Right atrium auricular region (tissue), 2 donors: ENCODE results near the gene ATRAID. TPM values are rescaled to one million over a fixed set of nuclear protein-coding genes. Genes with fewer than 3 reads are reported as not detected.

Source experiments
- DNase-seq: peaks from one replicate; pipeline ENCODE4 v3.0.0-alpha.2; 2019; ENCODE audit warnings: low spot score
- H3K27ac ChIP-seq, 2 donors: fragments of 200-600 bp; sonication (generic); 1 replicate in 1 of 2; 2 replicates in 1 of 2; pipeline ENCODE4 v1.5.1; 2016 to 2019
- H3K27me3 ChIP-seq, 2 donors: fragments of 200-600 bp; sonication (generic); one replicate each; pipeline versions ENCODE4 v1.5.1 to v1.6.0; 2017 to 2019
- H3K36me3 ChIP-seq: fragments of 200-600 bp; sonication (generic); one replicate; pipeline ENCODE4 v1.5.1; 2016
- H3K4me1 ChIP-seq, 2 donors: fragments of 200-600 bp; sonication (generic); one replicate each; pipeline versions ENCODE4 v1.5.1 to v1.6.0; 2017 to 2019
- H3K4me3 ChIP-seq, 2 donors: fragments of 200-600 bp; sonication (generic); 1 replicate in 1 of 2; 2 replicates in 1 of 2; pipeline ENCODE4 v1.5.1; 2017 to 2019; ENCODE audit warnings: mild to moderate bottlenecking in 1 of 2, moderate library complexity in 1 of 2
- H3K9me3 ChIP-seq, 2 donors: fragments of 200-600 bp; sonication (generic); one replicate each; pipeline ENCODE4 v1.5.1; 2019
- CTCF ChIP-seq, 2 donors: fragments of 200-600 bp; sonication (generic); IDR thresholded peaks; one replicate each; pipeline ENCODE4 v1.5.1; 2019; ENCODE audit warnings: antibody characterized with exemption in 2 of 2
- total RNA-seq, 2 donors: library from RNA; depleted of rRNA; stranded (reverse); fragments of >200 nt; gene quantifications; one replicate each; pipeline ENCODE4 v1.1.0, GENCODE V29; 2016

The ATRAID gene
- 100 to 1,000 TPM; 193 TPM for total RNA-seq

GRCh38 chr2:27211943-27212625, at the start of gene ATRAID, which contains the start of gene SLC5A6:
TSS of gene ATRAID (plus strand) at chr2:27212041. CDS start at chr2:27212369, 328 bp downstream.
TSS of gene SLC5A6 (minus strand) at chr2:27212268. CDS start at chr2:27207650, 4,618 bp downstream.
- Histone ChIP-seq H3K36me3 (peaks cover 5% of the 10 kb centered on the region), H3K27me3 (no peaks in the 10 kb centered on the region), H3K4me1 (peaks cover 0 to 23% of the 10 kb centered on the region in 2 donors), H3K27ac (peak within 1 kb of the TSS; percentile 91 to 95), H3K9me3 (no peaks in the 10 kb centered on the region), H3K4me3 (peak within 1 kb of the TSS; percentile 79 to 83)
- peak; percentile 87 for DNase-seq
- no peak for TF ChIP-seq CTCF (IDR thresholded peaks at IDR 0.05)

GRCh38 chr2:27162151-27163121, 49.4 kb upstream of the ATRAID start:
- H3K9me3 ChIP-seq, result no peaks in the 10 kb centered on the region
- no peak overlapping the region for H3K27ac ChIP-seq
- no peak for TF ChIP-seq CTCF (IDR thresholded peaks at IDR 0.05)
- H3K4me3 ChIP-seq, result no peak overlapping the region
- no peak for DNase-seq
- no peaks in the 10 kb centered on the region for H3K27me3 ChIP-seq
- H3K4me1 ChIP-seq, result no peaks in the 10 kb centered on the region
- no peaks in the 10 kb centered on the region for H3K36me3 ChIP-seq

DNA sequence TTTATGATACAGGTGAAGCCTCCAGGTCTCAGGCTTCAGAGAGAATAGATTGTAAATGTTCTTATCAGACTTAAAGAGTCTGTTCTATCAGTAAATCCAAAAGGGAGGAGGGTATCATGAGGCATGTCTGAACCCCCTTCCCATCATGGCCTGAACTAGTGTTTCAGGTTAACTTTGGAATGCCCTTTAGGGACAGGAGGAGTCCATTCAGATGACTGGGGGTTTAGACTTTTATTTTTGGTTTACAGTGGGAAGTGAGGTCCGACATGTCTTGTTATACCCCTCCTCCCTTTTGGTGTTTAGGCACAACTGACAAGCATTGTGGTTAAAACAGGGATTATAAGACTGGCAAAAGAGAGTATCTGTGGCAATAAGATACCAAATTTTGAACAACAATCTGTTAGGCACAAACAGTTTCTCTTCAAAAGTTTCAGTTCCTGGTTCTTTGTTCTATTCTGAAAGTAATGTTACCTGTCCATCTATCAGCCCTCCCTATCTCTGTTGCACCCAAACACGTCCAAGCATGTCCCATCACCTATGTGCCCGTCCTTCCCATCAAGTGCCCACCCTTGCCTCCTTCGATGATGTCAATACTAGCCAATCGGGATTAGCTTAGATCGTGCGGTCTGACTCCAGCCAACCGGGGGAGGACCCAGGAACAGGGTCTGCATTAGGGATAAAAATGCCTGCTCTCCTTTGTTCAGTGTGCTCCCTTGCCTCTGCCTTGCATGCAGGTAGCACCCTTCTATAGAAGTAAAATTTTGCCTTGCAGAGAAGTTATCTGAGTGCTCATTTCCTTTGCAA, 46.7 kb upstream of the ATRAID start:
- DNase-seq, result no peak
- no peaks in the 10 kb centered on the region for H3K36me3 ChIP-seq
- peaks cover 0 to 3% of the 10 kb centered on the region in 2 donors for H3K4me1 ChIP-seq
- no peak for TF ChIP-seq CTCF (IDR thresholded peaks at IDR 0.05)
- no peaks in the 10 kb centered on the region for H3K9me3 ChIP-seq
- H3K27ac ChIP-seq, result no peak overlapping the region
- no peaks in the 10 kb centered on the region for H3K27me3 ChIP-seq
- no peak overlapping the region for H3K4me3 ChIP-seq

- TF ChIP-seq CTCF (IDR thresholded peaks at IDR 0.05), result no peak
- DNase-seq, result no peak
- H3K4me1 ChIP-seq, result peaks cover 0 to 6% of the 10 kb centered on the region in 2 donors
- H3K4me3 ChIP-seq, result no peak overlapping the region
- H3K27ac ChIP-seq, result no peak overlapping the region
- H3K9me3 ChIP-seq, result no peaks in the 10 kb centered on the region
- H3K27me3 ChIP-seq, result no peaks in the 10 kb centered on the region
- no peaks in the 10 kb centered on the region for H3K36me3 ChIP-seq
Measured at GRCh38 chr2:27170581-27171337, 41.1 kb upstream of the ATRAID start.

GRCh38 chr2:27171351-27171848, 40.4 kb upstream of the ATRAID start:
- no peak for DNase-seq
- H3K4me1 ChIP-seq, result peaks cover 0 to 6% of the 10 kb centered on the region in 2 donors
- TF ChIP-seq CTCF (IDR thresholded peaks at IDR 0.05), result no peak

More at GRCh38 chr2:27171351-27171848, 40.4 kb upstream of the ATRAID start:
- Histone ChIP-seq H3K36me3 (no peaks in the 10 kb centered on the region), H3K9me3 (no peaks in the 10 kb centered on the region), H3K4me3 (no peak overlapping the region), H3K27ac (no peak overlapping the region), H3K27me3 (no peaks in the 10 kb centered on the region)
